Liver (tissue), 9 donors: Measurements from ENCODE around the gene GALNT10. TPM values are rescaled to one million over a fixed set of nuclear protein-coding genes. Genes with fewer than 3 reads are reported as not detected.

Experiments
- DNase-seq: peaks from one replicate; pipeline ENCODE4 v3.0.0-alpha.2; 2017; ENCODE audit warnings: low spot score
- H3K27ac ChIP-seq, 2 donors: one replicate each; pipeline ENCODE4 v1.7.0; 2013; ENCODE audit warnings: inconsistent platforms in 2 of 2, low read length in 2 of 2, control low read depth in 1 of 2, low read depth in 1 of 2, mild to moderate bottlenecking in 1 of 2
- H3K27me3 ChIP-seq, 4 donors: one replicate each; pipeline versions ENCODE4 v1.6.1 to v1.7.0; 2013; ENCODE audit warnings: low read length in 3 of 4, inconsistent platforms in 1 of 4, mild to moderate bottlenecking in 1 of 4, moderate library complexity in 1 of 4; ENCODE audit not compliant: control insufficient read depth in 4 of 4, insufficient read depth in 4 of 4
- H3K36me3 ChIP-seq, 4 donors: one replicate each; pipeline versions ENCODE4 v1.6.1 to v1.7.0; 2013; ENCODE audit warnings: low read length in 3 of 4, mild to moderate bottlenecking in 3 of 4, low read depth in 1 of 4, moderate library complexity in 1 of 4; ENCODE audit not compliant: control insufficient read depth in 4 of 4, insufficient read depth in 3 of 4
- H3K4me1 ChIP-seq, 4 donors: one replicate each; pipeline versions ENCODE4 v1.6.1 to v1.7.0; 2013; ENCODE audit warnings: low read length in 3 of 4, mild to moderate bottlenecking in 3 of 4, moderate library complexity in 1 of 4; ENCODE audit not compliant: control insufficient read depth in 4 of 4, insufficient read depth in 4 of 4
- H3K4me3 ChIP-seq, 3 donors: one replicate each; pipeline versions ENCODE4 v1.6.1 to v1.7.0; 2013; ENCODE audit warnings: low read length in 3 of 3, control low read depth in 1 of 3, low read depth in 1 of 3, mild to moderate bottlenecking in 1 of 3
- H3K9ac ChIP-seq, 2 donors: one replicate each; pipeline ENCODE4 v1.7.0; 2013; ENCODE audit warnings: low read length in 2 of 2, mild to moderate bottlenecking in 2 of 2, moderate library complexity in 2 of 2, control low read depth in 1 of 2, low read depth in 1 of 2
- H3K9me3 ChIP-seq, 4 donors: one replicate each; pipeline versions ENCODE4 v1.6.1 to v1.7.0; 2013; ENCODE audit warnings: low read length in 3 of 4; ENCODE audit not compliant: control insufficient read depth in 4 of 4
- FOXA1 ChIP-seq: IDR thresholded peaks from 2 replicates; pipeline ENCODE4 v1.6.1; 2016; ENCODE audit warnings: antibody characterized with exemption
- FOXA2 ChIP-seq: IDR thresholded peaks from 2 replicates; pipeline ENCODE4 v1.6.1; 2016; ENCODE audit warnings: antibody characterized with exemption
- GABPA ChIP-seq, 2 donors: IDR thresholded peaks in 1 of 2; conservative IDR thresholded peaks in 1 of 2; 2 replicates each; pipeline ENCODE4 v1.6.1; 2016; ENCODE audit warnings: antibody characterized with exemption in 2 of 2, mild to moderate bottlenecking in 1 of 2, moderate library complexity in 1 of 2
- HNF4G ChIP-seq: IDR thresholded peaks from 2 replicates; pipeline ENCODE4 v1.6.1; 2016; ENCODE audit warnings: antibody characterized with exemption
- JUND ChIP-seq, 2 donors: IDR thresholded peaks; 2 replicates each; pipeline ENCODE4 v1.6.1; 2016; ENCODE audit warnings: antibody characterized with exemption in 2 of 2
- NR2F2 ChIP-seq: IDR thresholded peaks from 2 replicates; pipeline ENCODE4 v1.6.1; 2016; ENCODE audit warnings: antibody characterized with exemption
- RAD21 ChIP-seq, 2 donors: IDR thresholded peaks; 2 replicates each; pipeline ENCODE4 v1.6.1; 2016; ENCODE audit warnings: antibody characterized with exemption in 2 of 2, mild to moderate bottlenecking in 2 of 2
- RXRA ChIP-seq, 2 donors: IDR thresholded peaks; 2 replicates each; pipeline ENCODE4 v1.6.1; 2017 to 2018; ENCODE audit warnings: antibody characterized with exemption in 2 of 2, mild to moderate bottlenecking in 1 of 2
- SP1 ChIP-seq: IDR thresholded peaks from 2 replicates; pipeline ENCODE4 v1.6.1; 2018; ENCODE audit warnings: antibody characterized with exemption, mild to moderate bottlenecking
- TAF1 ChIP-seq: conservative IDR thresholded peaks from 2 replicates; pipeline ENCODE4 v1.6.1; 2016; ENCODE audit warnings: antibody characterized with exemption, mild to moderate bottlenecking
- WGBS: extraction: QIAGEN DNeasy Blood & Tissue Kit; methylation state at CpG from one replicate; pipeline ENCODE4 v1.1.7; 2013; 5-methylcytosine and 5-hydroxymethylcytosine counted together
- polyA plus RNA-seq, 2 donors: library from polyadenylated mRNA; stranded (reverse) in 1 of 2; unstranded in 1 of 2; fragments of 200-250 nt in 1 of 2; fragments of >200 nt in 1 of 2; fragmentation: Nextera tagmentation in 1 of 2; extraction: Ambion mirVana in 1 of 2; gene quantifications; one replicate each; pipeline versions ENCODE4 v1.2.1 to v1.2.3, GENCODE V29; 2013 to 2015
- total RNA-seq, 2 donors: library from RNA; depleted of rRNA; stranded (reverse); fragments of >200 nt; gene quantifications; one replicate each; pipeline ENCODE4 v1.2.3, GENCODE V29; 2014
- TF ChIP-seq, protein P1 (sequence below): IDR thresholded peaks from 2 replicates; pipeline ENCODE4 v1.6.1; 2016; ENCODE audit warnings: antibody characterized with exemption
- TF ChIP-seq, protein P2 (sequence below): IDR thresholded peaks from 2 replicates; pipeline ENCODE4 v1.6.1; 2016; ENCODE audit warnings: antibody characterized with exemption, mild to moderate bottlenecking
- TF ChIP-seq, protein P3 (sequence below): IDR thresholded peaks from 2 replicates; pipeline ENCODE4 v1.6.1; 2016; ENCODE audit warnings: antibody characterized with exemption
- TF ChIP-seq, protein P4 (sequence below): fragments of 150-350 bp; IDR thresholded peaks from 2 replicates; pipeline ENCODE4 v1.5.1; 2017; ENCODE audit warnings: improper control_type of control experiment, low read depth, low read length; ENCODE audit not compliant: missing input control
- donor health status: healthy.
- donor health status: healthy.
- donor health status: healthy.
- donor health status: healthy.
- donor health status: healthy.

The GALNT10 gene
- total and polyA plus RNA-seq, 4 donors, result 1.1 to 17.8 (median 5.3) TPM

DNA sequence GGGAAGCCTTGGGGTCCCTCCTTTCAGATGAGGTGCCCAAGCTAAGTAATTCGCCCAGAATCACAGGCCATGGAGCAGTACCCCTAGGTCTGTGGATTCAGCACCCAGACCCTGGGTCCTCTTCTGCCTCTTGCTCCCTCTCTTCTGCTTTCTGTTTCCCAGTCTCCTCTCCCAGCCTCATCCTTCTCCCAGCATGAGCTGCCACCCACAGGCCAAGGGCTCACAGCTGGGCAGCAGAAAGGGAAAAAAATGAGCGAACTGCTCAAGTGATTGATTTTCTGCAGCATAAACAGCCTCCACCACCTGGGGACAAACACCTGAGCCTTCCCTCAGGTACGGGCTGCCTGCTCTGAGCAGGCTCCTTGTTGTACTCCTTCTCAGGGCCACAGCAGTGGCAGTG lies 141.4 kb downstream of the GALNT10 start (continued):
- TF ChIP-seq FOXA2 (no peak), FOXA1 (no peak), HNF4G (no peak), JUND (IDR thresholded peaks at IDR 0.05) (no peak)

DNA sequence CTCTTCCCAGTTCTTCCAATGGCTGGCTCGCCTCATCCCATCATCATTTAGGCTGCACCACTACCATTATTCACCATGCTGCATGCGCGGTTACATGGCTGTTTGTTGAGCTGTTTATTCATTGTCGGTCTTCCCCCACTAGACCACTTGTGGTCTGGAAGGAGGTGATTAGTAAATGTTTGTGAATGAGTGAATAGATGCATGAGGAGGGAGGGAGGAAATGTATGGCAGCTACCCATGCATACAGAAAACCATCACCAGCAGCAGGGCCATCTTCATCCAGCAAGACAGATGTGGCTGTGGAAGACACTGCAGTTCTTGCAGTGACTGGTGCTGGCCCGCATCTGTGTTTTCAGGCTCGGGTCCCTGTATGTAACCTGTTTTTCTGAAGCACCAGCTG lies 141.9 kb downstream of the GALNT10 start:
- Histone ChIP-seq H3K36me3 (no peaks in the 10 kb centered on the region), H3K4me1 (peaks cover 0 to 9% (median 0%) of the 10 kb centered on the region in 4 donors), H3K27ac (no peak overlapping the region), H3K27me3 (no peaks in the 10 kb centered on the region), H3K9me3 (no peaks in the 10 kb centered on the region), H3K9ac (no peak overlapping the region), H3K4me3 (no peak overlapping the region)
- TF ChIP-seq GABPA (IDR thresholded peaks at IDR 0.05 in 1 of 2, conservative IDR thresholded peaks at IDR 0.05 in 1 of 2), result no peak
- TF ChIP-seq FOXA2, result no peak
- TF ChIP-seq NR2F2, result no peak
- TF ChIP-seq JUND (IDR thresholded peaks at IDR 0.05), result no peak
- TF ChIP-seq RAD21 (IDR thresholded peaks at IDR 0.05), result no peak
- TF ChIP-seq RXRA (IDR thresholded peaks at IDR 0.05), result no peak
- TF ChIP-seq SP1, result no peak
- TF ChIP-seq, protein P1, sequence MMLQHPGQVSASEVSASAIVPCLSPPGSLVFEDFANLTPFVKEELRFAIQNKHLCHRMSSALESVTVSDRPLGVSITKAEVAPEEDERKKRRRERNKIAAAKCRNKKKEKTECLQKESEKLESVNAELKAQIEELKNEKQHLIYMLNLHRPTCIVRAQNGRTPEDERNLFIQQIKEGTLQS, result no peak
- TF ChIP-seq FOXA1, result no peak
- no peak for TF ChIP-seq TAF1
- no peak for TF ChIP-seq HNF4G
- no peak for DNase-seq
- 98% methylated on average over 6 of the region's 6 CpGs for WGBS

DNA sequence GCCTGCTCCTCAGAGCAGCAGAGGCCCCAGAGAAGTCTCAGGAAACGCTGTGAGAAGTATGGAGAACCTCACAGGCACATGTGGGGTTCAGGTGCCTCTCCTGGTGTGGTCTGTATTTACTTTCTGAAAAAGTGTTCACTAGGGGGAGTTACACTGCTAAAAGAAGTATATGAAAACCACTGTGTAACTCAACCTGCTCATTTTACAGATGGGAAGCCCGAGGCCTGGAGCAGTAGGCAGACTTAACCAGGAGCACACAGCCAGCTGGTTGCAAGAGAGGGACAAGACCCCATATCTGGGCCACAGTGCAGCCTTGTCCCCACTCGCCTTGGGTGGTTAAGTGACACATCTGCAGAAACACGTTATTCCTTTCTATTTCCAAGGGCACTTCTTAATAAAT lies 142.5 kb downstream of the GALNT10 start:
- Histone ChIP-seq H3K4me3 (no peak overlapping the region), H3K36me3 (no peaks in the 10 kb centered on the region), H3K27me3 (no peaks in the 10 kb centered on the region), H3K27ac (no peak overlapping the region), H3K9ac (no peak overlapping the region), H3K4me1 (peaks cover 0 to 9% (median 0%) of the 10 kb centered on the region in 4 donors), H3K9me3 (no peaks in the 10 kb centered on the region)
- DNase-seq, result no peak
- WGBS, result 75% methylated on average over 4 of the region's 4 CpGs
- TF ChIP-seq FOXA1, result no peak
- TF ChIP-seq, protein P2, sequence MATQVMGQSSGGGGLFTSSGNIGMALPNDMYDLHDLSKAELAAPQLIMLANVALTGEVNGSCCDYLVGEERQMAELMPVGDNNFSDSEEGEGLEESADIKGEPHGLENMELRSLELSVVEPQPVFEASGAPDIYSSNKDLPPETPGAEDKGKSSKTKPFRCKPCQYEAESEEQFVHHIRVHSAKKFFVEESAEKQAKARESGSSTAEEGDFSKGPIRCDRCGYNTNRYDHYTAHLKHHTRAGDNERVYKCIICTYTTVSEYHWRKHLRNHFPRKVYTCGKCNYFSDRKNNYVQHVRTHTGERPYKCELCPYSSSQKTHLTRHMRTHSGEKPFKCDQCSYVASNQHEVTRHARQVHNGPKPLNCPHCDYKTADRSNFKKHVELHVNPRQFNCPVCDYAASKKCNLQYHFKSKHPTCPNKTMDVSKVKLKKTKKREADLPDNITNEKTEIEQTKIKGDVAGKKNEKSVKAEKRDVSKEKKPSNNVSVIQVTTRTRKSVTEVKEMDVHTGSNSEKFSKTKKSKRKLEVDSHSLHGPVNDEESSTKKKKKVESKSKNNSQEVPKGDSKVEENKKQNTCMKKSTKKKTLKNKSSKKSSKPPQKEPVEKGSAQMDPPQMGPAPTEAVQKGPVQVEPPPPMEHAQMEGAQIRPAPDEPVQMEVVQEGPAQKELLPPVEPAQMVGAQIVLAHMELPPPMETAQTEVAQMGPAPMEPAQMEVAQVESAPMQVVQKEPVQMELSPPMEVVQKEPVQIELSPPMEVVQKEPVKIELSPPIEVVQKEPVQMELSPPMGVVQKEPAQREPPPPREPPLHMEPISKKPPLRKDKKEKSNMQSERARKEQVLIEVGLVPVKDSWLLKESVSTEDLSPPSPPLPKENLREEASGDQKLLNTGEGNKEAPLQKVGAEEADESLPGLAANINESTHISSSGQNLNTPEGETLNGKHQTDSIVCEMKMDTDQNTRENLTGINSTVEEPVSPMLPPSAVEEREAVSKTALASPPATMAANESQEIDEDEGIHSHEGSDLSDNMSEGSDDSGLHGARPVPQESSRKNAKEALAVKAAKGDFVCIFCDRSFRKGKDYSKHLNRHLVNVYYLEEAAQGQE, result no peak
- no peak for TF ChIP-seq HNF4G
- TF ChIP-seq, protein P1, result no peak
- TF ChIP-seq, protein P3, sequence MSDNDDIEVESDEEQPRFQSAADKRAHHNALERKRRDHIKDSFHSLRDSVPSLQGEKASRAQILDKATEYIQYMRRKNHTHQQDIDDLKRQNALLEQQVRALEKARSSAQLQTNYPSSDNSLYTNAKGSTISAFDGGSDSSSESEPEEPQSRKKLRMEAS, result no peak
- TF ChIP-seq, protein P4, sequence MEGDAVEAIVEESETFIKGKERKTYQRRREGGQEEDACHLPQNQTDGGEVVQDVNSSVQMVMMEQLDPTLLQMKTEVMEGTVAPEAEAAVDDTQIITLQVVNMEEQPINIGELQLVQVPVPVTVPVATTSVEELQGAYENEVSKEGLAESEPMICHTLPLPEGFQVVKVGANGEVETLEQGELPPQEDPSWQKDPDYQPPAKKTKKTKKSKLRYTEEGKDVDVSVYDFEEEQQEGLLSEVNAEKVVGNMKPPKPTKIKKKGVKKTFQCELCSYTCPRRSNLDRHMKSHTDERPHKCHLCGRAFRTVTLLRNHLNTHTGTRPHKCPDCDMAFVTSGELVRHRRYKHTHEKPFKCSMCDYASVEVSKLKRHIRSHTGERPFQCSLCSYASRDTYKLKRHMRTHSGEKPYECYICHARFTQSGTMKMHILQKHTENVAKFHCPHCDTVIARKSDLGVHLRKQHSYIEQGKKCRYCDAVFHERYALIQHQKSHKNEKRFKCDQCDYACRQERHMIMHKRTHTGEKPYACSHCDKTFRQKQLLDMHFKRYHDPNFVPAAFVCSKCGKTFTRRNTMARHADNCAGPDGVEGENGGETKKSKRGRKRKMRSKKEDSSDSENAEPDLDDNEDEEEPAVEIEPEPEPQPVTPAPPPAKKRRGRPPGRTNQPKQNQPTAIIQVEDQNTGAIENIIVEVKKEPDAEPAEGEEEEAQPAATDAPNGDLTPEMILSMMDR, result no peak
- TF ChIP-seq SP1, result no peak
